Pancreas (tissue), 10 donors: ENCODE measurements around the gene MAP1LC3A. TPM values are rescaled to one million over a fixed set of nuclear protein-coding genes. Genes with fewer than 3 reads are reported as not detected.

ENCODE experiments used
- ATAC-seq, 4 donors: fragments of 200-7000 bp; cut with Tn5 transposase; one replicate each; pipeline versions ENCODE4 v1.8.0 to v1.9.1; 2020; ENCODE audit warnings: mild to moderate bottlenecking in 4 of 4, moderate library complexity in 4 of 4
- DNase-seq, 6 donors: peaks; one replicate each; pipeline ENCODE4 v3.0.0-alpha.2; 2020
- FAIRE-seq: peaks from 2 replicates; lab custom pipeline; 2012; peaks lifted over from hg19 to GRCh38; lab: Jason Lieb, UNC
- H3K27ac ChIP-seq, 4 donors: fragments of 200-600 bp; sonication (generic); 1 replicate in 3 of 4; 2 replicates in 1 of 4; pipeline versions ENCODE4 v1.5.0 to v1.8.0; 2020
- H3K27me3 ChIP-seq, 4 donors: fragments of 200-600 bp; one replicate each; pipeline ENCODE4 v1.8.0; 2021
- H3K36me3 ChIP-seq, 3 donors: fragments of 200-600 bp; sonication (generic) in 1 of 3; one replicate each; pipeline versions ENCODE4 v1.5.0 to v1.8.0; 2020 to 2021
- H3K4me1 ChIP-seq, 3 donors: fragments of 200-600 bp; one replicate each; pipeline ENCODE4 v1.8.0; 2021
- H3K4me3 ChIP-seq, 4 donors: fragments of 200-600 bp; sonication (generic) in 2 of 4; one replicate each; pipeline versions ENCODE4 v1.5.0 to v1.8.0; 2020 to 2021
- H3K9me3 ChIP-seq, 4 donors: fragments of 200-600 bp; one replicate each; pipeline ENCODE4 v1.8.0; 2021
- WGBS, 2 donors: extraction: QIAGEN DNeasy Blood & Tissue Kit; methylation state at CpG; one replicate each; pipeline ENCODE4 v1.1.7; 2013; 5-methylcytosine and 5-hydroxymethylcytosine counted together
- intact Hi-C, 3 donors: fragments of 100-400 bp; cut with DNase I; formaldehyde crosslinking; loops; one replicate each; pipeline versions ENCODE4 v1.11.1 to v1.14.2; 2022
- polyA plus RNA-seq, 2 donors: library from polyadenylated mRNA; stranded (reverse); fragments of 200-250 nt; gene quantifications; one replicate each; pipeline ENCODE4 v1.2.3, GENCODE V29; 2013
- total RNA-seq, 6 donors: library from RNA; stranded (reverse); fragmentation: NEBNext Ultra II Directional in 4 of 6; extraction: Animal tissue kit (Norgen Biotek cat#: 25700) in 4 of 6; gene quantifications; one replicate each; pipeline versions ENCODE4 v1.2.1 to v1.2.4, GENCODE V29; 2021 to 2023
- TF ChIP-seq, protein P1 (sequence below), 4 donors: fragments of 200-600 bp; sonication (generic) in 3 of 4; IDR thresholded peaks; one replicate each; pipeline versions ENCODE4 v1.5.0 to v1.8.0; 2021; ENCODE audit warnings: antibody characterized with exemption in 4 of 4
- donor health status: healthy with polysubstance abuse.
- donor health status: DM: no; HTN: no; CAD: no; lungs with moderate emphysema.
- donor health status: DM: no; HTN: no; CAD: no.
- donor health status: control.
- donor health status: control.
- donor health status: Bipolar disorder and iron deficiency.
- donor health status: DM: yes; HTN: yes; CAD: no.
- donor health status: DM: no; HTN: no; CAD: no.
- donor health status: DM: no; HTN: no; CAD: no.
- donor health status: DM: yes; HTN: yes; CAD: no.

Gene MAP1LC3A
- total and polyA plus RNA-seq, 8 donors, result 9.4 to 94.2 (median 14.0) TPM

DNA sequence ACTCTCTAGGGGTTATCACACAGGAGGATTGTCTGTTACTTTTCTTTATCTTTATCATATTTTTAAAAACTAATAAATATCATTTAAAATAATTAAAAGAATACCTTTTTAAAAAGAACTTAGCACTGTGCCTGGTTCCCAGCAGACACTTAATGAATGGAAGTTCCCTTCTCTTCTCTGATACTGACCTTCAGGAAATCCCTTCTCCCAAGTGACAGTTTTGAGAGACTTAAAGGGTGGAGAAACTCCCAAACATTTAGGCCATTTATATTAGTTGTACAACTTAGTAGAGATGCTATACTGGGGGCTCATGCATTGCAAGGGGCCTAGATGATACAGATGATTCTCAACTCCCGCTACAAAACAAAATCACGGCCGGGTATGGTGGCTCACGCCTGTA, 18.5 kb downstream of the MAP1LC3A start:
- DNase-seq, result no peak
- Histone ChIP-seq H3K4me3 (no peak overlapping the region), H3K27ac (no peak overlapping the region), H3K9me3 (no peaks in the 10 kb centered on the region), H3K4me1 (no peaks in the 10 kb centered on the region), H3K36me3 (no peaks in the 10 kb centered on the region), H3K27me3 (no peaks in the 10 kb centered on the region)
- TF ChIP-seq, protein P1, sequence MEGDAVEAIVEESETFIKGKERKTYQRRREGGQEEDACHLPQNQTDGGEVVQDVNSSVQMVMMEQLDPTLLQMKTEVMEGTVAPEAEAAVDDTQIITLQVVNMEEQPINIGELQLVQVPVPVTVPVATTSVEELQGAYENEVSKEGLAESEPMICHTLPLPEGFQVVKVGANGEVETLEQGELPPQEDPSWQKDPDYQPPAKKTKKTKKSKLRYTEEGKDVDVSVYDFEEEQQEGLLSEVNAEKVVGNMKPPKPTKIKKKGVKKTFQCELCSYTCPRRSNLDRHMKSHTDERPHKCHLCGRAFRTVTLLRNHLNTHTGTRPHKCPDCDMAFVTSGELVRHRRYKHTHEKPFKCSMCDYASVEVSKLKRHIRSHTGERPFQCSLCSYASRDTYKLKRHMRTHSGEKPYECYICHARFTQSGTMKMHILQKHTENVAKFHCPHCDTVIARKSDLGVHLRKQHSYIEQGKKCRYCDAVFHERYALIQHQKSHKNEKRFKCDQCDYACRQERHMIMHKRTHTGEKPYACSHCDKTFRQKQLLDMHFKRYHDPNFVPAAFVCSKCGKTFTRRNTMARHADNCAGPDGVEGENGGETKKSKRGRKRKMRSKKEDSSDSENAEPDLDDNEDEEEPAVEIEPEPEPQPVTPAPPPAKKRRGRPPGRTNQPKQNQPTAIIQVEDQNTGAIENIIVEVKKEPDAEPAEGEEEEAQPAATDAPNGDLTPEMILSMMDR (IDR thresholded peaks at IDR 0.05), result no peak
- FAIRE-seq, result no peak
- ATAC-seq, result no peak
- 97 to 99% methylated on average over 4 of the region's 4 CpGs for WGBS, 2 donors
- intact Hi-C loops, result no loop called here

- intact Hi-C loops, result no loop called here
- no peaks in the 10 kb centered on the region for H3K27me3 ChIP-seq
- H3K4me3 ChIP-seq, result no peak overlapping the region
- TF ChIP-seq, protein P1 (IDR thresholded peaks at IDR 0.05), result no peak
- no peaks in the 10 kb centered on the region for H3K36me3 ChIP-seq
- FAIRE-seq (no peak), DNase-seq (no peak), ATAC-seq (no peak)
- no peak overlapping the region for H3K27ac ChIP-seq
- H3K4me1 ChIP-seq, result no peaks in the 10 kb centered on the region
- H3K9me3 ChIP-seq, result no peaks in the 10 kb centered on the region
- 69 to 84% methylated on average over 2 of the region's 2 CpGs for WGBS, 2 donors
Observed at GRCh38 chr20:34578025-34578424, 19.5 kb downstream of the MAP1LC3A start.

GRCh38 chr20:34578521-34578920, 20.0 kb downstream of the MAP1LC3A start:
- Histone ChIP-seq H3K9me3 (no peaks in the 10 kb centered on the region), H3K27ac (no peak overlapping the region), H3K4me1 (no peaks in the 10 kb centered on the region), H3K36me3 (no peaks in the 10 kb centered on the region), H3K27me3 (no peaks in the 10 kb centered on the region), H3K4me3 (no peak overlapping the region)
- intact Hi-C loops, result no loop called here
- ATAC-seq, result no peak
- TF ChIP-seq, protein P1 (IDR thresholded peaks at IDR 0.05), result no peak
- FAIRE-seq, result no peak
- no peak for DNase-seq
- 85 to 87% methylated on average over 6 of the region's 6 CpGs for WGBS, 2 donors

GRCh38 chr20:34579191-34579978, 20.9 kb downstream of the MAP1LC3A start:
- TF ChIP-seq, protein P1 (IDR thresholded peaks at IDR 0.05), result no peak
- H3K27me3 ChIP-seq, result no peaks in the 10 kb centered on the region
- H3K27ac ChIP-seq, result no peak overlapping the region
- DNase-seq (no peak), ATAC-seq (peak in 3 of 4 donors; percentile 74 to 84 (median 83)), FAIRE-seq (peak; percentile 53)
- WGBS, 2 donors, result 79 to 82% methylated on average over 11 of the region's 11 CpGs
- H3K4me1 ChIP-seq, result no peaks in the 10 kb centered on the region
- no peaks in the 10 kb centered on the region for H3K36me3 ChIP-seq
- H3K4me3 ChIP-seq, result no peak overlapping the region
- intact Hi-C loops, result no loop called here
- H3K9me3 ChIP-seq, result no peaks in the 10 kb centered on the region
